GM20431 (cell line): ENCODE measurements around the gene ARHGAP23.
"Not testable (repeated sequence)": the region's sequence is repeated elsewhere in the genome, so short reads cannot be mapped to it uniquely, and the experiment has no call there.

Source experiments
- in situ Hi-C: fragments of 300-500 bp; cut with MseI, MboI; formaldehyde crosslinking; loops from one replicate; pipeline ENCODE4 v1.15.0; 2020; ENCODE audit warnings: low sequenced_read_pairs; ENCODE audit not compliant: unreplicated experiment

The ARHGAP23 gene

DNA sequence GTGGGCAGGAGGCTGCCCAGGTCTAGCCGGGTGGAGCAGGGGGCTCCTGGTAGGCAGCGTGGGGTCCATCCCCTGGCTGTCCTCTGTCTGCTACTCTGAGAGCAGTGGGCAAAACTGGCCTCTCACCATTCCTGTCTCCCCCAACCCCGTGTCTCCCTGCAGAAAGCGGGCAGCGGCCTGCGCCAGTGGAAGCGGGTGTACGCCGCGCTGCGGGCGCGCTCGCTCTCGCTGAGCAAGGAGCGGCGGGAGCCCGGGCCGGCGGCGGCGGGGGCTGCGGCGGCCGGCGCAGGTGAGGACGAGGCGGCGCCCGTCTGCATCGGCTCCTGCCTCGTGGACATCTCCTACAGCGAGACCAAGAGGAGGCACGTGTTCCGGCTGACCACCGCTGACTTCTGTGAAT, 49.2 kb downstream of the ARHGAP23 start:
- in situ Hi-C loops, result not testable (repeated sequence)

GRCh38 chr17:38477951-38478350, 49.7 kb downstream of the ARHGAP23 start:
- in situ Hi-C loops, result not testable (repeated sequence)

- in situ Hi-C loops, result not testable (repeated sequence)
Observed at GRCh38 chr17:38478667-38479066, 50.4 kb downstream of the ARHGAP23 start.

DNA sequence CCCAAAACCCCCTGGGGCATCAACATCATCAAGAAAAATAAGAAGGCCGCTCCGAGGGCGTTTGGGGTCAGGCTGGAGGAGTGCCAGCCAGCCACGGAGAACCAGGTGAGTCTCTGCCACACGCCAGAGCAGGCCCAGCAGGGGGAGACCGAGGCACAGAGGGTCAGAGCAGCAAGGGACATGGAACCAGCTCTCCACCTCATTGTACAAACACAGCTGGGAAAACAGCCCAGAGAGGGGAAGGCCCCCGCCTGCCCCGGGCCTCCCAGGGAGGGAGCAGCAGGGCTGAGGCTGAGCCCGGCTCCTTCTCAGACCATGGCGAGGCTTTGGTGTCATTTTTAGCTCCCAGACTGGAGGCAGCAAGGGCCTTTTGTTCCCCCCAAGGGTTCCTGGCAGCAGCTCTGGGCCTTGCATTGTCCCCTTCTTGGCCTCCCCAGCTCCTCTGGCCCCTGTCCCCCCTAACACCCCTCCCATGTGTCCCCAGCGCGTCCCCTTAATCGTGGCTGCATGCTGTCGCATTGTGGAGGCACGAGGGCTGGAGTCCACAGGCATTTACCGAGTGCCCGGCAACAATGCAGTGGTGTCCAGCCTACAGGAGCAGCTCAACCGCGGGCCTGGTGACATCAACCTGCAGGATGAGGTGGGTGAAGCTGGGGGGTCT, 53.9 kb downstream of the ARHGAP23 start:
- in situ Hi-C loops, result loop anchor here (10.0 kb wide), 1 partner anchor 57 kb away; the partner anchor contains the start of gene ARHGAP23

GRCh38 chr17:38482700-38483043, 54.4 kb downstream of the ARHGAP23 start:
- in situ Hi-C loops, result loop anchor here (10.0 kb wide), 1 partner anchor 58 kb away; the partner anchor contains the start of gene ARHGAP23

DNA sequence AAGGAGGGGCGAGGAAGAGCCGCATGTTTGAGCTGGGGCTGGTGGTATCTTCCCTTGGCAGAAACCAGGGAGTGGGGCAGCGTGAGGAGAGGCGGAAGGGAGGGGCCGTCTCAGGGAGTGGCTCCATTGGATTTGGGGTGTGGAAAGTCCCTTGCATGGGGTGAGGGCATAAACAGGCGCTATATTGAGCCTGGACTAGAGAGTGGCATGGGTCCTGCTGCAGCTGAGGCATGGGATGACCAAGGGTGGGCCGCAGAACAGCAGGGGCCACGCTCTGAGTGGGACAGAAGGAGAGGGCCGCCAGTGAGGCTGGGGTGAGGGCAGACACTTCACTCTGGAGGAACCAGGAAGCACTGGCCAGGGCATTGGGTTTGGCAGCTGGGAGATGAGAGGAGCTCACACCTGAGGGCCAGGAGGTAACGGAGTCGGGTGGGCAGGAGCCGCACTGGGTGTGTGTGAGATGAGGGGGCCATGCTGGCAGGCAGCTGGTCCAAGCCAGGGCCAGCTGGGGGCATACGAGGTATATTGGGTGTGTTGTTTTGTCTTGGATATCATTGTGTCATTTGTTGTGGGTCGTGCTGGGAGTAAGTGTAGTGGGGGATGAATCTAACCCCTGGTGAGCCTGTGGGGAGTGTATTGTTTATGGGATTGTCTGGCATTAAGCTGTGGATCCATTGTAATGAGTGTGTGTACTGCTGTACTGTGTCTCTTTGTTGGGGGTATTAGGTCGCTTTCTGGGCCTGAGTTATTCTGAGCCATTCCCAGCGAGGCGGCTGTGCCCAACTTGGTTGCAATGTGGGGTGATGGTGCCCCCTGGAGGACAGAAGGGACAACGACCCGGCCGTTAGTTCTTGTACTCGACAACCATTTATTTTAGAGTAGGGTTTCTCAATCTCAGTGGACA, 56.2 kb downstream of the ARHGAP23 start:
- in situ Hi-C loops, result loop anchor here (10.0 kb wide), 1 partner anchor 60 kb away; the partner anchor contains the start of gene ARHGAP23

DNA sequence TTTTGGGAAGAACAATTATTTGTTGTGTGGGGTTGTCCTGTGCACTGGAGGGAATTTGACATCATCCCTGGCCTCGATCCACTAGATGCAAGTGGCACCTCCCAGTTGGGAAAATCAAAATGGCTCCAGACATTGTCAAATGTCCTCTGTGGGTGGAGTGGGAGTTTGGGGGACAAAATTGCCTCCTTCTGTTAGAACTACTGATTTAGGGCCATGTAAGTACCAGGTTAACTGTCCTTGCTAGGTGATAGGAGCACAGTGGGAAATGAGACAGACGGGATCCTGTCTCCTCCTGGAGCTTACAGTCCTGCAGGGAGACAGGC, 56.8 kb downstream of the ARHGAP23 start:
- in situ Hi-C loops, result loop anchor here (10.0 kb wide), 1 partner anchor 60 kb away; the partner anchor contains the start of gene ARHGAP23

DNA sequence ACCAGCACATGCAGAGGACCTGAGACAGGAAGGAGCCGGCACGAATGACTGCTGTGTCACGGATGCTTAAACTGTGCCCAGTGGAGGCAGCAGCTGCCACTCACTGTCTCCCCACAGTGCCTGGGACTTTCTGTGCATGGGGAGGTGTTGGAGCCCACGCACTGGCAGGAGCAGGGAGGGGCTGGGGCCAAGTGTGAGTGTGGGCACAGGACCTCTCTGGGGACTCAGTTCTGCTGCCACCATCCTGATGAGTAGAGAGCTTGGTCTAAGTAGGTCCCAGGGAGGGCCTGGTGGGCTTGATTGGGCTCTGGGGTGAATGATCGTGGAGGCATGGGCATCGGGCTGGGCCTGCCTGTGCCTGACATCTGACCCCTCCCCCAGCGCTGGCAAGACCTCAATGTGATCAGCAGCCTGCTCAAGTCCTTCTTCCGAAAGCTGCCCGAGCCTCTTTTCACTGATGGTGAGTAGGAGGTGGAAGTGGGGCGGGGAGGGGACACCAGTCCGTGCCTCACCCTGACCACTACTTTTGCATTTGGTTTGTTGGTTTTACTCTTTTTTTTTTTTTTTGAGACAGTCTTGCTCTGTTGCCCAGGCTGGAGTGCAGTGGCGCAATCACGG, 57.5 kb downstream of the ARHGAP23 start:
- in situ Hi-C loops, result loop anchor here (10.0 kb wide), 1 partner anchor 61 kb away; the partner anchor contains the start of gene ARHGAP23

DNA sequence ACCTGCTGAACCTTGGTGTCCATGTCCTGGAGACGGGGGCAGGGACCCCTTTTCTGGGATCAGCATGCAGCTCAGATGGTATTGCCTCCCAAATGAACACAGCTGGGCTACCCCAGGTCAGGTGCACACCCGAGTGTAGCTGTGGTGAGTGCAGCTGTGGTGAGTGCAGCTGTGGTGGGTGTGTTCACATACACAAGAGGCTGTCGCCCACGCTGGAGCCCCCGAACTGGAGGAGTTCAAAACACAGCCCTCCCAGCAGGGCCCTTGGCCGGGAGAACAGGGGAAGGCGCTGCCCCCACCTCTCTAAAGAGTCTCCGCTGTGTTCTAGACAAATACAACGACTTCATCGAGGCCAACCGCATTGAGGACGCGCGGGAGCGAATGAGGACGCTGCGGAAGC, 61.5 kb downstream of the ARHGAP23 start:
- in situ Hi-C loops, result loop anchor here (10.0 kb wide), 1 partner anchor 65 kb away; the partner anchor contains the start of gene ARHGAP23

DNA sequence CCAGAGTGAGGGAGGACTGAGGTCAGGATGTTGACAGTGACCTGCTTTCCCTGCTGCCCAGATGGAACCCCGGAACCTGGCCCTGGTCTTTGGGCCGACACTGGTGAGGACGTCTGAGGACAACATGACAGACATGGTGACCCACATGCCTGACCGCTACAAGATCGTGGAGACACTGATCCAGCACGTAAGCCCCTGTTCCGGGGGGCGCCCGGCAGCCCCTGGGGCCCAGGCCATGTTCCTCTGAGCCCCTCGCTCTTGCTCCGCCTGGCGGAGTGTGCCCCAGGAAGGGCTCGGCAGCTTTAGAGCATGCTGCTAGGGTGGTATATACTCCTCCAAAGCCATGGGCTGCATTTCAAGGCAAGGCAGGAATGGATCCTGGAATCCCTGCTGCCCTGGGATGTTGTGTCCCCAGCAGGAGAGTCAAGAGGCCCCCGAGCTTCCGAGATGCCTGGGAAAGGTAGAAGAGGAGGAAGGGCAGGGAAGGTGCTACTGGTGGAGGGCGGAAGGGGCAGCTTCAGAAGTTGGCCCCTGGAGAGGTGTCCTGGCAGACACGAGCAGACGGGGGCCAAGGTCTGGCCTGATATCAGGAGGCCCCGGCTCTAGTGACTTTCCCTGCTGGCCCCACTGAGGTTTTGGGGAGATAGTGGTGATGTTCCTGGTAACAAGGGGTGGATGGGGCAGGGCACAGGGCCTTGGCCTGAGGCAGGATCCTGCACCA, 63.2 kb downstream of the ARHGAP23 start:
- in situ Hi-C loops, result not testable (repeated sequence)

DNA sequence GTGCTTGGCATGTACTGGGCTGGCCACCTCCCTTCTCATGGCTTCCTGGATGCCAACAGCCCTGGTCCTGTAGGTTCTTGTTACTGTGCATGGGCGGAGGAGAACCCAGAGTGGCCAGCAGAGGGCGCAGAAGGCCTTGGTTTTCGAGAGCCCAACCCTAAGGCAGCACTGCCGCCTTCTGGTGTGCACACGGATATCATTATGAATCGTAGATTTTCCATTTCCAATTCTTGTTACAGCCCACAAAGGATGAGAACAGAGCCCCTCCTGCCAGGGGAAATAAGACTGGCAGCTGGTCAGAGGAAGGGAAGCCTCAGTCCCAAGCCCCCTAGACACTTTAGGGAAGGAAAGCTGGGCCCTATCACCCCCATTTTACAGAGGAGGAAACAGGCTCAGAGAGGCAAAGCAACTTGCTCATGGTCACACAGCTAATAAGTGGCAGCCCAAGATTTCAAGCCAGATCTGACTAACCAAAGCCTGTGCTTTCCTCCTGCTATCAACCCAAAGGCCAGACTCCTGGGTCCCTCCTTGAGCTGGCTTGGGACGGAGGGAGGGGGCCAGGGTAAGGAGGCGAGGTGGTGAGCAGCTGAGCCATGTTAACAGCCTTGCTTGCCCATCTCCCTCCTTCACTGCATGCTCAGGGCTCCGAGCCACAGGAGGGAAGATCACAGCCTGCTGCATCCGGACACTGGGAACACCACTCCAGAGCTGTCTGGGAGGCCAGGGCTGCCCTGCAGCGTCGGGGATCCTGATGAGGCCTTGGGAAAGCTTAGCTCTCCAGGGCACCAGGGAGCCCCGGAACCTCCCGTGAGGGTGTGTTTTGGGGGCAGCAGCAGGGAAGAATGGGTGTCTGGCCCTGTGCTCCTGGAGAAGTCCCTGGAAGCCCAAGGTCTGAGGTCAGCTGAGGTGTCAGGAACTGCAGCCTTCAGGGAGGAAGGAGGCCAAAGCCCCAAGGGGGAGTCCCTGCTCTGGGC, 64.1 kb downstream of the ARHGAP23 start:
- in situ Hi-C loops, result not testable (repeated sequence)

- in situ Hi-C loops, result not testable (repeated sequence)
Observed at GRCh38 chr17:38494152-38494551, 65.9 kb downstream of the ARHGAP23 start.

GRCh38 chr17:38497656-38498055, 69.4 kb downstream of the ARHGAP23 start:
- in situ Hi-C loops, result not testable (repeated sequence)

GRCh38 chr17:38498353-38498752, 70.1 kb downstream of the ARHGAP23 start:
- in situ Hi-C loops, result no loop called here

GRCh38 chr17:38499230-38499629, 71.0 kb downstream of the ARHGAP23 start:
- in situ Hi-C loops, result not testable (repeated sequence)

DNA sequence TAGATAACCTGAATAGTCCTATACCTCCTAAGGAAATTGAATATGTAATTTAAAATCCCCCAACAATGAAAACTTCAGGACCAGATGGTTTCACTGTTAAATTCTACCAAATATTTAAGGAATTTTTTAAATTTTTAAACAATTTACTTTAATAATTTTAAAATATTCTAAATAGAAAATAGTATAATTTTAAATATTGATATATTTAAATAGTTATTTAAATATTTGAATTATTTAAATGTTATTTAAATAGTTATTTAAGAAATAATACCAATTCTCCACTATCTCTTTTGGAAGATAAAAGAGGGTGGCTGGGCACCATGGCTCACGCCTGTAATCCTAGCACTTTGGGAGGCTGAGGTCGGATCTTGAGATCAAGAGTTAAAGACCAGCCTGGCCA, 73.5 kb downstream of the ARHGAP23 start:
- in situ Hi-C loops, result not testable (repeated sequence)

DNA sequence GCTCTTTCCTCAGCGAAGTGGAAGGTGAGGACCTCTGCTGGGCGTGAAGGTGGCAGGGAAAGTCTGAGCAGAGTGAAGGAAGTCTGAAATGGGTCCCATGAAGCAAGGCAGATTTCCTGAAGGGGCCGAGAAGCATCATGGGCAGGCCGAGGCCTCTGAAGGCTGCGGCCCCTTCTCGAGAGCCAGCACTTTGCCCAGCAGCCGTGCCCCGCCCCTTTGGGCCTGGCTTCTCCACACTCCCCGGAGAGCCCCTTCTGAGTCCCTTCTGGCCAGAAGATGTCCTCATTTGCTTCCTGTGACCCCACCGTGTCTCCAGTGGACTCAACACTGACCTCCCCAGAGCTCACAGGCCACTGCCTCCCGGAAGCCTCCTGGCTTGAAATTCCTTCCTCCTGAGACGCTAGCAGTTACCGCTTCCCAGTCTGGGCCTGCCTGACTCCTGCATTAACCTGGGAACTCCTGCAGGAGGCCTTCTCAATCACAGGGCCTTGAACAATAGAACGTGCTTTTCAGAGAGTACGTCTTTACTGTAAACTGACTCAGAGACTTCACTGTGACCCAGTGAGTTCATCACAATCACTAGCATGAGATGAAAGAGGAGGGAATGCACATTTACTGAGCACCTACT, 75.1 kb downstream of the ARHGAP23 start:
- in situ Hi-C loops, result not testable (repeated sequence)

DNA sequence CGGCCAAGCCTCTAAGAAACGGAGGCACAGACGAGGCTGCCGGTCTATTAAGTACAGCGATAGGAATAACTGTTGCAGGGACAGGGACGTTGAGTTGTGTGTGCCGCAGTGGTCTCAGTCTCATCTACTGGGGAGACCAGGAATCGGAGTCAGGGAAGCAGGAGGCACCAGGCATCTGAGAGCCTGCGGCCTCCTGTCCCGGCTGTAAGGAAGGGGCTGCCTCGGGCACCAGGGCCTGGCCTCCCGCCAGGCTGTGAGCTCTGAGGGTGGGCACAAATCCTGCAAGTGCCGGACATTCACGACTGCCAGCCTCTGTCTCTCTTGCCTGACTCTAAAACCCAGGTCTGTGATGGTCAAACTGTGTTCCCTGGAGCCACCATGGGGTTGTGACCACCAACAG, 76.0 kb downstream of the ARHGAP23 start:
- in situ Hi-C loops, result no loop called here
